ENCODE measurements around the gene TMOD1. TPM values are rescaled to one million over a fixed set of nuclear protein-coding genes. Genes with fewer than 3 reads are reported as not detected.

Gene TMOD1
- total and polyA plus RNA-seq, 2 of the 8 experiments (the other 6 are each of a cell fraction or from before 2014, with no cell fraction given) = 0.17 to 0.88 TPM

DNA sequence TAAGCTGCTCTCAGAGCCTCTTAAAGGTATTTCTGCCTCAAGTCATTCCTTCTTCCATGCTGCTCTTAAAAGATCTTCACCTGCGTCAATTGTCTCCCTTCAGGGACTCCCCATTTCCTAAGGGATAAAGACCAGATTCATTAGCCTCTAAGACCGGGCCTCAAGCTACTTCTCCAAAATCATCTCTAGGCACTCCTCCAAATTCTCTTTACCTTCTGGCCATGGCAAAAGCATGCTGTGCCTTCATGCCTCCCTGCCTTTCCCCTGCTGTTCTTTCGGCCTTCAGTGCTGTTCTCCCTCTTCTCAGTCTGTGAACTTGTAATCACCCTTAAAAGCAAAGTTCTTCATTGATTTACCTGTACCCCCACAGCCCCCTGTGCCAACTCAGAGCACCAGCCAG lies 4.4 kb downstream of the TMOD1 start:
- no peak overlapping the region for H2BK120ac ChIP-seq (replicated peaks; ENCODE audit: low read depth, low read length)
- no peaks in the 10 kb centered on the region for H3K79me2 ChIP-seq (ENCODE audit: control insufficient read depth in 1 of 2, insufficient read depth in 2 of 2, low read length in 2 of 2)
- no peak overlapping the region for H3K27ac ChIP-seq (ENCODE audit: low read depth, low read length)
- no peak overlapping the region for H3K4ac ChIP-seq (replicated peaks; ENCODE audit: insufficient read length, low read depth, low read length)
- no peaks in the 10 kb centered on the region for H4K20me1 ChIP-seq (replicated peaks in 1 of 2; ENCODE audit: control insufficient read depth in 1 of 2, insufficient read depth in 2 of 2, low read length in 2 of 2)
- H2BK12ac ChIP-seq (ENCODE audit: low read depth, low read length) = no peak overlapping the region
- FAIRE-seq (no peak), DNase-seq (ENCODE audit: low read depth in 1 of 2, low spot score in 2 of 2) (peak in 1 of 2 experiments; percentile 16)
- no peak overlapping the region for H3K4me2 ChIP-seq (ENCODE audit: insufficient read depth in 1 of 2, low read depth in 2 of 2, low read length in 2 of 2)
- no peaks in the 10 kb centered on the region for H3K79me1 ChIP-seq (ENCODE audit: low read depth, low read length)
- H2BK5ac ChIP-seq (ENCODE audit: low read depth, low read length) = no peak overlapping the region
- H3K56ac ChIP-seq (replicated peaks; ENCODE audit: insufficient read length, low read depth, low read length) = no peak overlapping the region
- H3K14ac ChIP-seq (ENCODE audit: insufficient read length) = no peak overlapping the region
- peaks cover 0 to 6% (median 5%) of the 10 kb centered on the region in 4 experiments; a peak in 5 of 7 replicates for H3K4me1 ChIP-seq (replicated peaks in 1 of 4; ENCODE audit: control insufficient read depth in 3 of 4, insufficient read depth in 4 of 4, low read length in 3 of 4)
- H3K27me3 ChIP-seq (replicated peaks in 1 of 4; ENCODE audit: control insufficient read depth in 3 of 4, extremely low read depth in 1 of 4, insufficient read depth in 3 of 4, low read length in 3 of 4) = peaks cover 26 to 40% (median 34%) of the 10 kb centered on the region in 4 experiments
- H4K91ac ChIP-seq (replicated peaks; ENCODE audit: insufficient read length, low read length) = no peak overlapping the region
- 85% methylated on average over 3 of the region's 3 CpGs; no CpG with 5 or more reads in 1 of the 2 experiments for WGBS, 2 experiments (ENCODE audit: extremely low coverage in 1 of 2, insufficient coverage in 1 of 2, insufficient read length in 1 of 2, insufficient replicate concordance in 2 of 2, low coverage in 1 of 2, low lambda C conversion rate in 2 of 2, missing lambda C conversion rate in 1 of 2)
- no peak for TF ChIP-seq EGR1 (IDR thresholded peaks at IDR 0.05; ENCODE audit: borderline replicate concordance, low read depth, low read length)
- no peaks in the 10 kb centered on the region for H3K9me3 ChIP-seq (ENCODE audit: insufficient read depth in 2 of 2, low read depth in 1 of 2, low read length in 1 of 2)
- ChIA-PET POLR2A (ENCODE audit: partially characterized antibody) (interaction anchor here (1.5 kb wide), 1 partner anchor 10 kb away, joined by 4 read pairs; no protein-coding TSS in a partner anchor), CTCF (ENCODE audit: partially characterized antibody) (interaction anchor here (1.6 to 6.0 kb wide), 5 partner anchors 19 to 110 kb away, joined by 3 to 38 read pairs (median 8); no protein-coding TSS in a partner anchor)
- no peak overlapping the region for H2BK20ac ChIP-seq (ENCODE audit: low read length)
- H3K23me2 ChIP-seq (ENCODE audit: low read depth, low read length) = peaks cover 15% of the 10 kb centered on the region
- H3K9ac ChIP-seq (replicated peaks in 1 of 4; ENCODE audit: extremely low read depth in 1 of 4, low read depth in 3 of 4, low read length in 3 of 4) = no peak overlapping the region
- no peaks in the 10 kb centered on the region for H3K36me3 ChIP-seq (ENCODE audit: control insufficient read depth in 2 of 4, insufficient read depth in 4 of 4, low read length in 3 of 4)
- no peak overlapping the region for H3K18ac ChIP-seq (ENCODE audit: extremely low read depth, low read length)
- no peak overlapping the region for H4K8ac ChIP-seq (ENCODE audit: extremely low read depth, insufficient read depth, low read length)
- no peak overlapping the region for H2BK15ac ChIP-seq (ENCODE audit: low read length)
- no peak overlapping the region for H2AFZ ChIP-seq (ENCODE audit: low read length)
- no peak overlapping the region for H3K4me3 ChIP-seq (ENCODE audit: extremely low read depth in 1 of 4, insufficient read depth in 2 of 4, low read depth in 3 of 4, low read length in 4 of 4)
- H3K23ac ChIP-seq (ENCODE audit: insufficient read length) = no peak overlapping the region
- H4K5ac ChIP-seq (ENCODE audit: insufficient read length, low read depth, low read length) = no peak overlapping the region
- H2AK5ac ChIP-seq (ENCODE audit: low read depth, low read length) = no peak overlapping the region

All from H1 (cell line).